Suppressor macrophage treated with lipopolysaccharide for 1 hour (primary cell): ENCODE results near the gene SLC10A7.

Source experiments
- DNase-seq, 3 donors: peaks; one replicate each; pipeline ENCODE4 v3.0.0-alpha.2; 2020 to 2022

SLC10A7 gene

GRCh38 chr4:146299607-146300006, 222.1 kb downstream of the SLC10A7 start:
- no peak for DNase-seq

- DNase-seq, result no peak
Observed at GRCh38 chr4:146294776-146295175, 227.0 kb downstream of the SLC10A7 start.

- no peak for DNase-seq
Observed at GRCh38 chr4:146292508-146292907, 229.2 kb downstream of the SLC10A7 start.

GRCh38 chr4:146291313-146291712, 230.4 kb downstream of the SLC10A7 start:
- DNase-seq, result no peak

- peak; percentile 44 to 71 (median 66) for DNase-seq
Observed at GRCh38 chr4:146288193-146288592, 233.5 kb downstream of the SLC10A7 start.

GRCh38 chr4:146285037-146285436, 236.7 kb downstream of the SLC10A7 start:
- peak in 2 of 3 donors; percentile 20 to 21 for DNase-seq

GRCh38 chr4:146283758-146284651, 237.7 kb downstream of the SLC10A7 start:
- peak; percentile 32 to 38 (median 38) for DNase-seq

- DNase-seq, result no peak
Observed at GRCh38 chr4:146282657-146283056, 239.1 kb downstream of the SLC10A7 start.

GRCh38 chr4:146278986-146279385, 242.8 kb downstream of the SLC10A7 start:
- no peak for DNase-seq

GRCh38 chr4:146275370-146275769, 246.4 kb downstream of the SLC10A7 start:
- peak; percentile 69 to 79 (median 77) for DNase-seq

GRCh38 chr4:146274774-146275173, 247.0 kb downstream of the SLC10A7 start:
- no peak for DNase-seq

GRCh38 chr4:146273204-146273901, 248.4 kb downstream of the SLC10A7 start:
- no peak for DNase-seq

GRCh38 chr4:146271466-146271865, 250.3 kb downstream of the SLC10A7 start:
- DNase-seq, result no peak

GRCh38 chr4:146269228-146269653, 252.5 kb downstream of the SLC10A7 start:
- DNase-seq, result no peak

GRCh38 chr4:146267826-146268225, 253.9 kb downstream of the SLC10A7 start:
- no peak for DNase-seq

- no peak for DNase-seq
Observed at GRCh38 chr4:146265950-146266490, 255.7 kb downstream of the SLC10A7 start.

GRCh38 chr4:146263793-146264192, 257.9 kb downstream of the SLC10A7 start:
- DNase-seq, result no peak

- no peak for DNase-seq
Observed at GRCh38 chr4:146261041-146261440, 260.7 kb downstream of the SLC10A7 start.

- DNase-seq, result no peak
Observed at GRCh38 chr4:146260521-146260920, 261.2 kb downstream of the SLC10A7 start.

- DNase-seq, result no peak
Observed at GRCh38 chr4:146257511-146257910, 264.2 kb downstream of the SLC10A7 start.

- DNase-seq, result no peak
Observed at GRCh38 chr4:146256328-146256727, 265.4 kb downstream of the SLC10A7 start.

- no peak for DNase-seq
Observed at GRCh38 chr4:146255874-146256273, 265.9 kb downstream of the SLC10A7 start.

GRCh38 chr4:146255463-146255862, 266.3 kb downstream of the SLC10A7 start:
- DNase-seq, result no peak
